GM12878 (cell line): ENCODE results near the gene NHLRC4. TPM values are rescaled to one million over a fixed set of nuclear protein-coding genes. Genes with fewer than 3 reads are reported as not detected.

ENCODE experiments used
- ATAC-seq: fragments of 200-7000 bp; cut with Tn5 transposase; 3 replicates; pipeline ENCODE4 v1.9.1; 2020; ENCODE audit warnings: mild to moderate bottlenecking, moderate library complexity
- BruUV-seq: library from RNA; stranded (reverse); fragments of 400-500 nt; replicated peaks from 2 replicates; lab custom pipeline; 2021; lab: Mats Ljungman, UMichigan
- CTCF ChIA-PET: fragments of 300-600 bp; sonication (Branson Sonifier 250); formaldehyde crosslinking; extraction: SDS; loops from one replicate; lab custom pipeline; 2021; ENCODE audit warnings: inconsistent platforms; lab: Yijun Ruan, JAX
- POLR2A ChIA-PET: fragments of 350-600 bp; formaldehyde crosslinking; extraction: SDS; loops from one replicate; lab custom pipeline; 2021; ENCODE audit warnings: inconsistent platforms; lab: Charles Lee
- RAD21 ChIA-PET: fragments of 300-600 bp; sonication (Branson Sonifier 250); formaldehyde crosslinking; loops from one replicate; lab custom pipeline; 2023; ENCODE audit warnings: antibody characterized with exemption; ENCODE audit not compliant: unreplicated experiment; lab: Charles Lee
- SMC1A ChIA-PET: fragments of 300-600 bp; sonication (Branson Sonifier 250); formaldehyde crosslinking; loops from one replicate; lab custom pipeline; 2023; ENCODE audit not compliant: unreplicated experiment, uncharacterized antibody; lab: Charles Lee
- DNase-seq: peaks from one replicate; pipeline ENCODE4 v3.0.0-alpha.2; 2011; ENCODE audit warnings: low read depth, low spot score
- FAIRE-seq: peaks from 3 replicates; lab custom pipeline; 2011; peaks lifted over from hg19 to GRCh38; lab: Jason Lieb, UNC
- H2AFZ ChIP-seq: 2 replicates; pipeline ENCODE4 v1.6.0; 2011; ENCODE audit warnings: low read depth, low read length, control low read depth; ENCODE audit not compliant: control insufficient read depth
- H3K27ac ChIP-seq: 2 replicates; pipeline ENCODE4 v1.5.1; 2011; ENCODE audit warnings: control low read depth; ENCODE audit not compliant: control insufficient read depth, insufficient read depth
- H3K27me3 ChIP-seq, 2 experiments: replicated peaks in 1 of 2; 2 replicates each; pipeline versions ENCODE4 v1.6.0 to v1.6.1; 2011; ENCODE audit warnings: low read length in 1 of 2; ENCODE audit not compliant: control insufficient read depth in 2 of 2, insufficient read depth in 2 of 2
- H3K36me3 ChIP-seq, 2 experiments: 2 replicates each; pipeline ENCODE4 v1.5.1; 2011; ENCODE audit warnings: low read length in 1 of 2; ENCODE audit not compliant: control insufficient read depth in 2 of 2, insufficient read depth in 2 of 2
- H3K4me1 ChIP-seq: 2 replicates; pipeline ENCODE4 v1.6.1; 2011; ENCODE audit warnings: mild to moderate bottlenecking, low read length, moderate library complexity, mixed read lengths; ENCODE audit not compliant: control insufficient read depth, insufficient read depth
- H3K4me2 ChIP-seq: 2 replicates; pipeline ENCODE4 v1.6.0; 2011; ENCODE audit warnings: control low read depth; ENCODE audit not compliant: control insufficient read depth, insufficient read depth
- H3K4me3 ChIP-seq: fragments of 200-600 bp; sonication (generic); 2 replicates; pipeline ENCODE4 v1.5.1; 2016
- H3K79me2 ChIP-seq: 2 replicates; pipeline ENCODE4 v1.6.0; 2011; ENCODE audit warnings: low read length; ENCODE audit not compliant: control insufficient read depth, insufficient read depth
- H3K9ac ChIP-seq: 2 replicates; pipeline ENCODE4 v1.8.0; 2011; ENCODE audit warnings: low read length, control low read depth, mixed read lengths; ENCODE audit not compliant: control insufficient read depth, insufficient read depth
- H3K9me3 ChIP-seq: replicated peaks from 3 replicates; pipeline ENCODE4 v1.5.1; 2011; ENCODE audit warnings: mild to moderate bottlenecking, low read length; ENCODE audit not compliant: control insufficient read depth, insufficient read depth
- H4K20me1 ChIP-seq: 2 replicates; pipeline ENCODE4 v1.6.0; 2011; ENCODE audit not compliant: control insufficient read depth, insufficient read depth
- ATF2 ChIP-seq: IDR thresholded peaks from 2 replicates; pipeline ENCODE4 v1.6.1; 2012; ENCODE audit warnings: low read length, inconsistent platforms
- CHD4 ChIP-seq: fragments of 200-600 bp; sonication (generic); IDR thresholded peaks from 2 replicates; pipeline ENCODE4 v1.6.1; 2016; ENCODE audit warnings: mild to moderate bottlenecking
- FOXK2 ChIP-seq: fragments of 450-650 bp; IDR thresholded peaks from 2 replicates; pipeline ENCODE4 v1.6.1; 2017; ENCODE audit warnings: mild to moderate bottlenecking, moderate library complexity
- HCFC1 ChIP-seq: fragments of 150-350 bp; IDR thresholded peaks from 2 replicates; pipeline ENCODE4 v1.6.1; 2014; ENCODE audit warnings: low read length
- IRF4 ChIP-seq: IDR thresholded peaks from 2 replicates; pipeline ENCODE4 v1.6.1; 2011; ENCODE audit warnings: low read depth, low read length
- MLLT1 ChIP-seq: fragments of 450-650 bp; IDR thresholded peaks from 2 replicates; pipeline ENCODE4 v1.6.1; 2016; ENCODE audit warnings: mild to moderate bottlenecking
- POLR2A ChIP-seq: IDR thresholded peaks from 2 replicates; pipeline ENCODE4 v1.6.1; 2011; ENCODE audit warnings: low read depth, mild to moderate bottlenecking, low read length
- POU2F2 ChIP-seq: IDR thresholded peaks from 3 replicates; pipeline ENCODE4 v1.6.1; 2011; ENCODE audit warnings: low read depth, mild to moderate bottlenecking, low read length, borderline replicate concordance
- SKIL ChIP-seq: fragments of 450-650 bp; IDR thresholded peaks from 2 replicates; pipeline ENCODE4 v1.6.1; 2017; ENCODE audit warnings: mild to moderate bottlenecking, low read depth, inconsistent platforms; ENCODE audit not compliant: poor library complexity, severe bottlenecking
- SP1 ChIP-seq: IDR thresholded peaks from one replicate; pipeline ENCODE4 v1.6.1; 2011; ENCODE audit warnings: low read depth, low read length
- SPI1 ChIP-seq: IDR thresholded peaks from 2 replicates; pipeline ENCODE4 v1.6.1; 2011; ENCODE audit warnings: low read depth, mild to moderate bottlenecking, low read length, moderate library complexity, borderline replicate concordance; ENCODE audit not compliant: insufficient read depth
- WGBS: methylation state at CpG from one replicate; pipeline ENCODE4 v1.1.6; 2016; ENCODE audit warnings: low lambda C conversion rate; ENCODE audit not compliant: insufficient replicate concordance, insufficient coverage; ENCODE audit errors: missing lambda C conversion rate; 5-methylcytosine and 5-hydroxymethylcytosine counted together
- in situ Hi-C: fragments of 300-500 bp; cut with MboI; formaldehyde crosslinking; loops from 9 replicates; pipeline ENCODE4 v1.14.3; 2018; ENCODE audit warnings: mixed read lengths
- intact Hi-C: fragments of 100-400 bp; cut with micrococcal nuclease; formaldehyde crosslinking; loops from one replicate; pipeline ENCODE4 v1.14.2; 2022; ENCODE audit not compliant: unreplicated experiment
- polyA plus RNA-seq, 11 experiments: library from polyadenylated mRNA; depleted of rRNA in 4 of 11; unstranded in 6 of 11; stranded (reverse) in 5 of 11; fragments of >200 nt; fragmentation: Nextera tagmentation in 4 of 11; fragmentation: Illumina TruSeq in 1 of 11; extraction: Ambion mirVana in 4 of 11; extraction: Trizol in 1 of 11; gene quantifications; 1 replicate in 1 of 11; 2 replicates in 10 of 11; pipeline versions ENCODE4 v1.2.1 to v1.2.3, GENCODE V29; 2011 to 2016; ENCODE audit warnings: inconsistent platforms in 2 of 11, missing spikeins in 2 of 11, low read depth in 1 of 11
- total RNA-seq, 4 experiments: library from RNA; depleted of rRNA in 3 of 4; stranded (reverse); fragments of >200 nt in 3 of 4; fragmentation: Illumina TruSeq in 1 of 4; extraction: Trizol in 1 of 4; gene quantifications; 2 replicates each; pipeline versions ENCODE4 v1.2.1 to v1.2.3, GENCODE V29; 2013 to 2021

NHLRC4 gene
- total and polyA plus RNA-seq, 10 of the 15 experiments (the other 5 are each of a cell fraction or from before 2014, with no cell fraction given) = 0.07 to 1.1 (median 0.57) TPM; not detected in 3

GRCh38 chr16:577796-578195 lies 11.0 kb downstream of the NHLRC4 start (continued):
- no peak for TF ChIP-seq SKIL
- TF ChIP-seq CHD4 = no peak
- TF ChIP-seq IRF4 = no peak
- TF ChIP-seq POLR2A = no peak
- TF ChIP-seq ATF2 = no peak
- TF ChIP-seq SPI1 = no peak
- TF ChIP-seq FOXK2 = no peak
- TF ChIP-seq SP1 = no peak
- TF ChIP-seq POU2F2 = no peak
- TF ChIP-seq HCFC1 = no peak

GRCh38 chr16:578232-578869 lies 11.5 kb downstream of the NHLRC4 start:
- H3K9ac ChIP-seq = no peak overlapping the region
- in situ Hi-C loops = no loop called here

More at GRCh38 chr16:578232-578869, 11.5 kb downstream of the NHLRC4 start:
- Histone ChIP-seq H3K27me3 (no peaks in the 10 kb centered on the region), H3K4me3 (no peak overlapping the region), H4K20me1 (no peaks in the 10 kb centered on the region), H3K9me3 (no peaks in the 10 kb centered on the region), H3K36me3 (no peaks in the 10 kb centered on the region; a peak in 2 of 4 replicates), H3K79me2 (no peaks in the 10 kb centered on the region), H3K27ac (no peak overlapping the region), H2AFZ (no peak overlapping the region), H3K4me2 (no peak overlapping the region), H3K4me1 (no peaks in the 10 kb centered on the region)
- DNase-seq (no peak), ATAC-seq (no peak; the same call in 2 of the 3 replicates), FAIRE-seq (no peak)
- no peak for TF ChIP-seq MLLT1
- WGBS = 73% methylated on average over 23 of the region's 24 CpGs
- SMC1A ChIA-PET = no interaction called here
- intact Hi-C loops = no loop called here
- CTCF ChIA-PET = interaction anchor here (1.1 kb wide), 1 partner anchor 9 kb away, joined by 5 read pairs; no protein-coding TSS in a partner anchor
- RAD21 ChIA-PET = no interaction called here
- no TSS peak for BruUV-seq
- POLR2A ChIA-PET = no interaction called here
